ENCODE data around the gene HOXA7. TPM values are rescaled to one million over a fixed set of nuclear protein-coding genes. Genes with fewer than 3 reads are reported as not detected.
A peak's percentile ranks its signal among the peaks of the same experiment; 100 is the strongest.

HOXA7 gene
- total and polyA plus RNA-seq, 2 experiments from 2014 or later, result 6.6 to 15.8 TPM

DNA sequence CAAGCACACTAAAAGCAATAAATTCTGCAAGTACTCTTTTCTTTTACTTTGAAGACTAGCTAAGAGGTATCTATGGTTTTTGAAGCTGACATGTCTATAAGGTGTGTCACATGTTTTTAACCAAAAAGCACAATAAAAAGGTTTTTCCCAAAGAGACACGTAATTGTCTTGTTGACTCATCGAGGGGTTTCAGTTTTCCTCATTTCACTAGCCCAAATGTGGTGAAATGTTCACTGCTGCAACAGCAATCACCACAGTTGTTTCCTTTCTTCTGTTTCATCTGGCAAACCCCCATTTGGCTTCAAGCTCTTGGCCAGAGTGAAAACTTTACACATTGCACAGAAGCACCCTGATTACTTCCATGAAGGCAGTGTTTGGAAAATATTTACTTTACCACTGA lies 22.1 kb downstream of the HOXA7 start:
- peaks cover 23% of the 10 kb centered on the region for H3K4me1 ChIP-seq (ENCODE audit: insufficient read depth)
- peak overlapping the region; percentile 48 for H3K4me2 ChIP-seq (ENCODE audit: unreplicated experiment)
- 0 out of 2 replicates have a peak, but pooled peaks have one; percentile 76 for TF ChIP-seq EZH2phosphoT487 (IDR thresholded peaks at IDR 0.05; ENCODE audit: insufficient read depth, low read depth)
- TF ChIP-seq EZH2 (IDR thresholded peaks at IDR 0.05; ENCODE audit: insufficient read depth, poor library complexity, severe bottlenecking), result no peak
- peak; percentile 96 for DNase-seq
- 0 to 2% methylated on average over 2 of the region's 2 CpGs for WGBS, 2 experiments (ENCODE audit: low coverage in 1 of 2, low lambda C conversion rate in 2 of 2, missing lambda C conversion rate in 2 of 2)
- no peaks in the 10 kb centered on the region for H3K9me2 ChIP-seq (ENCODE audit: insufficient read depth)
- H3K79me2 ChIP-seq (ENCODE audit: insufficient read depth), result peaks cover 75% of the 10 kb centered on the region
- 0 out of 2 replicates have a peak overlapping the region, but pooled peaks have one; percentile 10 for H3K4me3 ChIP-seq
- H3K27me3 ChIP-seq (replicated peaks; ENCODE audit: insufficient read depth), result no peaks in the 10 kb centered on the region
- H3K27ac ChIP-seq, result peak overlapping the region; percentile 82
- H3F3A ChIP-seq (ENCODE audit: insufficient read depth), result peaks cover 39% of the 10 kb centered on the region
- no peak overlapping the region for H2AFZ ChIP-seq
- no peaks in the 10 kb centered on the region for H3K9me3 ChIP-seq (ENCODE audit: low read depth)
- H3K36me3 ChIP-seq (ENCODE audit: low read depth), result peaks cover 7% of the 10 kb centered on the region
- H3K9ac ChIP-seq, result peak overlapping the region; percentile 49
- in situ Hi-C loops (cut with MboI), result no loop called here
- H4K20me1 ChIP-seq (ENCODE audit: insufficient read depth), result no peaks in the 10 kb centered on the region

- Histone ChIP-seq H3K4me2 (ENCODE audit: unreplicated experiment) (peak overlapping the region; percentile 48), H3K36me3 (ENCODE audit: low read depth) (peaks cover 7% of the 10 kb centered on the region), H3K4me3 (0 out of 2 replicates have a peak overlapping the region, but pooled peaks have one; percentile 10), H3K27ac (peak overlapping the region; percentile 82), H3K9me2 (ENCODE audit: insufficient read depth) (no peaks in the 10 kb centered on the region), H3K4me1 (ENCODE audit: insufficient read depth) (peaks cover 23% of the 10 kb centered on the region), H3K9ac (peak overlapping the region; percentile 49), H3F3A (ENCODE audit: insufficient read depth) (peaks cover 39% of the 10 kb centered on the region), H3K27me3 (replicated peaks; ENCODE audit: insufficient read depth) (no peaks in the 10 kb centered on the region), H3K9me3 (ENCODE audit: low read depth) (no peaks in the 10 kb centered on the region), H3K79me2 (ENCODE audit: insufficient read depth) (peaks cover 73% of the 10 kb centered on the region), H2AFZ (no peak overlapping the region), H4K20me1 (ENCODE audit: insufficient read depth) (no peaks in the 10 kb centered on the region)
- TF ChIP-seq EZH2 (IDR thresholded peaks at IDR 0.05; ENCODE audit: insufficient read depth, poor library complexity, severe bottlenecking) (no peak), EZH2phosphoT487 (IDR thresholded peaks at IDR 0.05; ENCODE audit: insufficient read depth, low read depth) (no peak)
- in situ Hi-C loops (cut with MboI), result no loop called here
- DNase-seq, result no peak
- WGBS, 2 experiments (ENCODE audit: low coverage in 1 of 2, low lambda C conversion rate in 2 of 2, missing lambda C conversion rate in 2 of 2), result 86 to 87% methylated on average over 18 of the region's 18 CpGs
Observed at GRCh38 chr7:27133409-27134231, 22.9 kb downstream of the HOXA7 start.

- peaks cover 7% of the 10 kb centered on the region; the same call in 1 of the 2 replicates for H3K36me3 ChIP-seq (ENCODE audit: low read depth)
- H3K27me3 ChIP-seq (replicated peaks; ENCODE audit: insufficient read depth), result no peaks in the 10 kb centered on the region
- WGBS, 2 experiments (ENCODE audit: low coverage in 1 of 2, low lambda C conversion rate in 2 of 2, missing lambda C conversion rate in 2 of 2), result 81 to 83% methylated on average over 6 of the region's 6 CpGs
- peaks cover 39% of the 10 kb centered on the region for H3F3A ChIP-seq (ENCODE audit: insufficient read depth)
- no peak overlapping the region for H3K4me2 ChIP-seq (ENCODE audit: unreplicated experiment)
- no peak overlapping the region for H3K27ac ChIP-seq
- no peak overlapping the region for H2AFZ ChIP-seq
- no peak for DNase-seq
- peaks cover 23% of the 10 kb centered on the region for H3K4me1 ChIP-seq (ENCODE audit: insufficient read depth)
- TF ChIP-seq EZH2 (IDR thresholded peaks at IDR 0.05; ENCODE audit: insufficient read depth, poor library complexity, severe bottlenecking) (no peak), EZH2phosphoT487 (IDR thresholded peaks at IDR 0.05; ENCODE audit: insufficient read depth, low read depth) (no peak)
- H3K9me3 ChIP-seq (ENCODE audit: low read depth), result no peaks in the 10 kb centered on the region
- H3K79me2 ChIP-seq (ENCODE audit: insufficient read depth), result peaks cover 70% of the 10 kb centered on the region
- in situ Hi-C loops (cut with MboI), result no loop called here
- H3K4me3 ChIP-seq, result no peak overlapping the region
- H3K9ac ChIP-seq, result no peak overlapping the region
- no peaks in the 10 kb centered on the region for H3K9me2 ChIP-seq (ENCODE audit: insufficient read depth)
- H4K20me1 ChIP-seq (ENCODE audit: insufficient read depth), result no peaks in the 10 kb centered on the region
Observed at GRCh38 chr7:27132978-27133377, 23.5 kb downstream of the HOXA7 start.

GRCh38 chr7:27132214-27132613 lies 24.3 kb downstream of the HOXA7 start:
- Histone ChIP-seq H3K4me2 (ENCODE audit: unreplicated experiment) (no peak overlapping the region), H3K36me3 (ENCODE audit: low read depth) (0 out of 2 replicates have a peak, but pooled peaks cover under 1% of the 10 kb centered on the region), H3K27me3 (replicated peaks; ENCODE audit: insufficient read depth) (no peaks in the 10 kb centered on the region), H3F3A (ENCODE audit: insufficient read depth) (peaks cover 39% of the 10 kb centered on the region), H3K9me2 (ENCODE audit: insufficient read depth) (no peaks in the 10 kb centered on the region), H4K20me1 (ENCODE audit: insufficient read depth) (no peaks in the 10 kb centered on the region), H3K9me3 (ENCODE audit: low read depth) (no peaks in the 10 kb centered on the region), H3K27ac (no peak overlapping the region), H3K9ac (no peak overlapping the region), H3K4me1 (ENCODE audit: insufficient read depth) (peaks cover 23% of the 10 kb centered on the region), H3K4me3 (no peak overlapping the region), H3K79me2 (ENCODE audit: insufficient read depth) (peaks cover 69% of the 10 kb centered on the region), H2AFZ (no peak overlapping the region)
- in situ Hi-C loops (cut with MboI), result no loop called here
- TF ChIP-seq EZH2 (IDR thresholded peaks at IDR 0.05; ENCODE audit: insufficient read depth, poor library complexity, severe bottlenecking), result no peak
- TF ChIP-seq EZH2phosphoT487 (IDR thresholded peaks at IDR 0.05; ENCODE audit: insufficient read depth, low read depth), result no peak
- no peak for DNase-seq
- WGBS, 2 experiments (ENCODE audit: low coverage in 1 of 2, low lambda C conversion rate in 2 of 2, missing lambda C conversion rate in 2 of 2), result 95 to 98% methylated on average over 2 of the region's 2 CpGs
